ENCODE results near the gene SLC25A24. TPM values are rescaled to one million over a fixed set of nuclear protein-coding genes. Genes with fewer than 3 reads are reported as not detected.

Gene SLC25A24
- 39.3 and 67.7 TPM in 2 replicates for total RNA-seq

DNA sequence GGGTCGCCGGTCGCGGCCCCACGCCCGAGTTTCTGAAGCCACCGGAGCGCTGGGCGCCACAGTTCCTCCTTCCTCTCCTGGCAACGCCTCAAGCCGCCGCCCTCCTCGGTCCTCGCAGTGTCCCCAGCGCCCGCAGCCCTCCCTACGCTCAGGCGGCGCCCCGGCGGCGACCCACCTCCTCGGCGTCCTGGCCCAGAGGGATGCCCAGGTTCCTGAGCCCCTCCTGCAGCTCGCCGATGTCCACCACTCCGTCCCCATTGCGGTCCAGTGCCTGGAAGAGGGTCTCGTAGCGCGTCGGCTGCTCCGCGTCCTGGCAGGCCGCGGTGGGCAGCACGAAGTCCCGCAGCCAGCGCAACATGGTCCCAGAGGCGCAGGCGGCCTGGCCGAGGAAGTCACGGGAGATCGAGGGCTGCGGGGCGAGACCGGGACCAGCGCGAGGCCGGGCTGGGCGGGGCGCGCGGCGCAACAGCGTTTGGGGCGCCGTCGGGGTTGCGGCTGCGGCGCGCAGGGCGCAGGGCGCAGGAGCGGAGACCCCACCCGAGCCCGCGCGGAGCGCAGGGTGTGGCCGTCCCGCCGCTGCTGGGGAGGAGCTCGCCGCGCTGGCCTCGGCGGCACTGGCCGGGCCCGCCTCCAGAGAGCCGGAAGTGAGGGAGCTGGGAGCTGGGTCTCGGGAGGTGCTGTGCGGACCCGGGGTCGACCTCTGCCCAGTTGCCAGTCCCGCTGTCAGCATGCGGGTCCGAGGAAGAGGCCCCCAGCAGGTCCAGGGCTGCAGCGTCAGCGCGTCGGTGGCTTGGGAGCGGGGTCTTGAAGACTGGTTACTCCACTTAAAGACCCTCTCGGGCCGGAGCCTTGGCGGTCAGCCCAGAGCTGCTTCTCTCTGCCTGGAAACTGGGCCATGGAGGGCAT, at the start of gene SLC25A24:
Gene SLC25A24 (minus strand): TSS at position 563 of the 906 bp plus-strand sequence. CDS start 205 bp downstream, at position 358.

DNA sequence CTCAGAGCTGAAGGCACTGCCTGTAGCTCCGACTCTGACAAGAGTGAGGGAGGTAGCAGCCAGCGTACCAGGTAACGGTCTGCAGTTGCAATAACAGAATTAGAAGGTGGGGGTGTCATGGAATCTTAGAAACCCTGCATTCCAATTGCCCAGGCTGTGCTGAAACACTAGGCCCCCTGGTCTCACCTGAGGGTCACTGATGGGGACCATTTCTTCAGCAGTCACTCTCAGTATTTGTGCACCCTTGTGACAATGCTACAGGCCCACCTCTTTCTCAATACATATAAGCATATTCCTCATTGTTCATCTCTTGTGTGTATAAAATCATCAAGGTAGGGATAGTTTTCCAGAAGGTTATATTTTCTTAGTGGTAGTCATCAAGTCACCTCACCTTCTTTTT, 43.8 kb upstream of the SLC25A24 start, which contains the start of gene NBPF4:
Gene NBPF4 (minus strand): TSS at position 101 of the 400 bp plus-strand sequence. CDS start 315 bp downstream, outside the sequence.

Other genes with a start within 250 kb of the SLC25A24 start
- 6.5 and 61.1 TPM in 2 replicates for gene VAV3, start 235.2 kb downstream of the SLC25A24 start, total RNA-seq
- gene NBPF4, start 43.7 kb upstream of the SLC25A24 start, total RNA-seq, result not detected in 2 replicates
- gene NBPF6, start 250.0 kb upstream of the SLC25A24 start, total RNA-seq, result not detected in 2 replicates

Data from bladder microvascular endothelial cell (primary cell).